HG03108 (cell line): ENCODE data around the gene BCAT1.
"Not testable (repeated sequence)": the region's sequence is repeated elsewhere in the genome, so short reads cannot be mapped to it uniquely, and the experiment has no call there.

ENCODE experiments used
- ATAC-seq: cut with Tn5 transposase; IDR thresholded peaks from one replicate; pipeline ENCODE4 v1.9.1; 2021; ENCODE audit warnings: moderate library complexity; ENCODE audit not compliant: unreplicated experiment

Gene BCAT1

DNA sequence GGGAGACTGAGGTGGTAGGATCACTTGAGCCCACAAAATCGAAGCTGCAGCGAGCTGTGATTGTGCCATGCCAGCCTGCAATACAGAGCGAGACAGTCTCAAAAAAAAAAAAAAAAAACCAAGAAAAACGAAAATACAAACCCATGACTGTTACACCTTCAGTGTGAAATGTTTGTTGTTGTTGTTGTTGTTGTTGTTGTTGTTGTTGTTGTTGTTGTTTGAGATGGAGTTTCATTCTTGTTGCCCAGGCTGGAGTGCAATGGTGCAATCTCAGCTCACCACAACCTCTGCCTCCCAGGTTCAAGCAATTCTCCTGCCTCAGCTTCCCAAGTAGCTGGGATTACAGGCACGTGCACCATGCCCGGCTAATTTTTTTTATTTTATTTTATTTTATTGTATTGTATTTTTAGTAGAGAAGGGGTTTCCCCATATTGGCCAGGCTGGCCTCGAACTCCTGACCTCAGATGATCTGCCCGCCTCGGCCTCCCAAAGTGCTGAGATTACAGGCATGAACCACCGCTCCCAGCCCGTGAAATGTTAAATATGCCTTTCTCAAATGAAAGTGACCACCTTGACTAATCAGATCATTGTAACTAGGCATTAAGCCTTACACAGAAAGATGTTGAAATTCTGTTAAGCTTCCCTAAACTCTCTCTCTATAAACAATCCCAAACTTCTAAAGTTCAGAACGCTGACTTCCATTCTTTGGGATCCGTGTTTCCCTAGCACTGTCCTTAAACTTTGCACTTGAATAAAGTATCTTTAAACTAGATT is 20.2 kb downstream of the BCAT1 start:
- ATAC-seq = not testable (repeated sequence)

DNA sequence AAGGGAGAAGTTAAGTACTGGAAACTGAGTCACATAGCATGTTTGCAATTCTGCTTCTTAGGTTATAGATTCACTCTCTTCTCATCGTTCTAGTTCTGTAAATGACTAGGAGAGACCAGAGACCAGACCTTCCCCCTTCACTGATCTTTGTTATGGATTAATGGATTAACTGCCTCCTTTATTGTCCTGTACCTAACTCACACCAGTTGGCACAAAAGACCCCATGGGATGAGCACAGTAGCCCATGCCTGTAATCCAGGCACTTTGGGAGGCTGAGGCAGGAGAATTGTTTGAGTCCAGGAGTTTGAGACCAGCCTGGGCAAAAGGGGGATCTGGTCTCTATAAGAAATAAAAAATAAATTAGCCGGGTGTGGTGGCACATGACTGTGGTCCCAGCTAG is 20.8 kb downstream of the BCAT1 start:
- ATAC-seq = no peak

DNA sequence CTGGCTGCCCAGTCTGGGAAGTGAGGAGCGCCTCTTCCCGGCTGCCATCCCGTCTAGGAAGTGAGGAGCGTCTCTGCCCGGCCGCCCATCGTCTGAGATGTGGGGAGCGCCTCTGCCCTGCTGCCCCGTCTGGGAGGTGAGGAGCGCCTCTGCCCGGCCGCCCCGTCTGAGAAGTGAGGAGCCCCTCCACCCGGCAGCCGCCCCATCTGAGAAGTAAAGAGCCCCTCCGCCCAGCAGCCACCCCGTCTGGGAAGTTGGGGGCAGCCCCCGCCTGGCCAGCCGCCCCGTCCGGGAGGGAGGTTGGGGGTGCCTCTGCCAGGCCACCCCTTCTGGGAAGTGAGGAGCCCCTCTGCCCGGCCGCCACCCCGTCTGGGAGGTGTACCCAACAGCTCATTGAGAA is 22.8 kb downstream of the BCAT1 start:
- not testable (repeated sequence) for ATAC-seq

DNA sequence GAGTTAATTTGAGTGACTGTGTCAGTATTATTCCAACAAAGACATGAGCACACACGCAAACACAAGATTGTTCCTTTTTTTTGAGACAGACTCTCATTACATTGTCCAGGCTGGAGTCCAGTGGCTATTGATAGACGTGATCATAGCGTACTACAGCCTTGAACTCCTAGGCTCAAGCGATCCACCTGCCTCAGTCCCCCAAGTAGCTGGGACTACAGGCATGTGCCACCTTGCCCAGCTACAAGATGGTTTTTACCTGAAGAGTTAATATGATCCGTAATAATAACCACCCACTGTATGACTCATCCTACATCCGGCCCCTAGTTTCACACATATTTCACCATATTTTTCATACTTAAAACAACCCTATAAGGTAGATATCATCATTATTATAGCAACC is 26.8 kb downstream of the BCAT1 start:
- no peak for ATAC-seq

DNA sequence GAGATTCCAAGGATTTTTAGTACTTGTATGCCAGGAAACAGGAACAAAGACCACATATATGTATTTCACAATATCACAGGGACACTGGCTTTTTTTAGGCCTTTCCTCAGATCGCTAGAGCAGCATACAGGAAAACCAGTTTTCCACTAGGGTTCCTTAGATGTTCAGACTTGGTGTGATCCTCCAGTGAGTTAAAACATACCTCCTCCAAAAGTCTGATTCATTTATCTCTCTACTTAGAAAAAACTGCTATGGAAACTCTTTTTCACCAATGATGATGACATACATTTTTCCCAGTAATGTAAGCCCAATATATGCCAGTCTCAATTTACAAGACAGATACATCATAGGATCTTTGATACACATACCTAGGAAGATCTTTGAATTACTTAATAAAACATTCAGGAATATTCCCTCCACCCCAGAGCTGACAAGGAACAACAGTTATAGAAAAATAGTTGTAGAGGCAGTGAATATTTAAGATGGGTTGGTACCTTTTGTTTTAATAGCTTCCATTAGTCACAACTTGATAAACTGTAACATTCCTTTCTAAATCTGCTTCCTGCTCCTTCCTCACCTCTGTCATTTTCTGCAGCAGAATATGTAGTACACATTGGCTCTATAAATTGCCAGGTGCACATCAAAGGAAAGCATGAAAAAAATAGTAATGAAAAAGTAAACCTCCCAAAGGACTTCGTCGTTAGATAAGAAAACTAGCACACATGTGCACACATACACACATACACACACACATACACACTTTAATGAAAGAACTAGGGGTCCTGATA is 27.5 kb downstream of the BCAT1 start:
- ATAC-seq = no peak

DNA sequence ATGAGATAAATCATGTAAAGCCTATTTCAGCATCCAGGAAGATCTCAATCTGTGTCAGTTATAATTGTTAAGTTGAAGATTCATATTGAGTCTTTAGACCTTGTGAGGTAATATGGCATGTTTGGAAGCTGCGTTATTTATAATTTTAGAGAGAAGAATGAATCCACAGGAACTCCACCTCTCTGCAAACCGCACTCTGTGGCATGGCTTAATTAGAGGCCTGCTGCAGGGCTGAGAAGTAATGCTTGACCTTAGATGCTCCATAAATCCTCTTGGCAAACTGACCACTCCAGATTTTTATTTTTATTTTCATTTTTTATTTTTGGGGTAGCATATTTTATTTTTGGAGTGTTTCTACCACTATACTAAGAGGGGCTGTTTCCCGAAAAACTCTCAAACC is 28.8 kb downstream of the BCAT1 start:
- no peak for ATAC-seq

DNA sequence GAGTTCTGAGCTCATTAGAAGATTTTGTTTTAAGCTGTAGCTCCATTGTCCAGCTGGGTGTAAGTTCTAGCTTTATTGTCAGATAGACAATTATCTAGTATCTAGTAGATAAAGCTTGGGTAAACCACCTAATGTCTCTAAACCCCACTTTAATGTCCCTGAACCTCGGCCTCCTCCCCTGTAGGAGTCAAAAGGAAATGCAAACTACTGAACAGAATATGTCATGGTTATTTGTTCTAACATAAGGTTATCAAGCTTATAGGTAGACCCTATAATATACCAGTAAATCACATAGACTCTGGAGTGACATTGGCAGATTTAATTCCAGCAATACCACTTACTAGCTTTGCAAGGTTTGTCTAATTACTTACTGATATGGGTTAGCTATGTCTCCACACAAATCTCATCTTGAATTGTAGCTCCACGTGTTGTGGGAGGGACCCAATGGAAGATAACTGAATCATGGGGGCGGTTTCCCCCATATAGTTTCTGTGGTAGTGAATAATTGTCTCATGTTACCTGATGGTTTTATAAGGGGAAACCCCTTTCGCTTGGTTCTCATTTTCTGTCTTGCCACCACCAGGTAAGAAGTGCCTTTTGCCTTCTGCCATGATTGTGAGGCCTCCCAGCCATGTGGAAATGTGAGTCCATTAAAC is 29.4 kb downstream of the BCAT1 start:
- no peak for ATAC-seq

DNA sequence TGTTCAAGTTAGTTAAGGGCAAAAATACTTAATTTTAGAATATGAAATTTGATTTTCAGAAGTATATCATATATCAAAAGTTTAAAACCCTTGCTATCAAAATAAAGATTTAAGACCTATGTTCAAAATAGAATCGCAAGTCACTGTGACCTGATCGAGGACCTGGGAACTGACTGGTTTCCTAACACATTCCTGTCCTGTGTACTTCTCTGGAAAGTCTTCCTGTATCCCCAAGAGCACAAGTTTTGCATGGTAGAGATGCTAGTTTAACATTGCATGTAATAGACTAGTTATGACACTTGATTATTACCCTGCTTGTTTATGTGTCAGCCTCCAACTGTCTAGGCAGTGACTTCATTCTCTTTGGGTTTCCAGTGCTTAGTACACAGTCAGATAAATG is 30.3 kb downstream of the BCAT1 start:
- no peak for ATAC-seq

DNA sequence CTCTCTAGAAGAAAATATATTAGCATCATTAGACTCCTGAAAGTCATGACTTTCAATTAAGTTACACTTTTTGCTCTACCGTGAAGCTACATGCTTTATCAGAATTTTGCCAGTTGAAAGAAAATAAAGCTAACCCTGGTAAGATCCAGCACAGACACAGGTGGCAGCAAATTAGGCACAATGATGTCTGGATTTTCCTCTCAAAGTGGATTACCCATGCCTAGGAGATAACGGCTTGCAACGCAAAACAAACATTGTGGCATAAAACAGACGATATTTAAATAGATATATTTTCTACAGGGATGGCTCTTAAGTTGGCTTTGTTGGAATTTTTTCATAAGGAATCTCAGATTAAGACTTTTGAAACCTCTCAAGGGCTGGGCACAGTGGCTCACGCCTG is 33.4 kb downstream of the BCAT1 start:
- no peak for ATAC-seq

DNA sequence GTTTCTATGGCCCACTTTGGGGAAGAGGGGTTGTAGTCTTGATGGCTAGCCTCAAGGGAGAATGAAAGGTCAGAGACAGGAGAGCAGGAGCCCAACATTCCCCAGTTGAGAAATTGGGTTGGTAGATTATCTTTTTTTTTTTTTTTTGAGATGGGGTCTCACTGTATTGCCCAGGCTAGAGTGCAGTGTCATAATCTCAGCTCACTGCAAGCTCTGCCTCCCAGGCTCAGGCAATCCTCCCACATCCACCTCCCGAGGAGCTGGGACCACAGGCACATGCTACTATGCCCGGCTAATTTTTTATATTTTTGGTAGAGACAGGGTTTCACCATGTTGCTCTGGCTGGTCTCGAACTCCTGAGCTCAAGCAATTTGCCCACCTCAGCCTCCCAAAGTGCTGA is 34.9 kb downstream of the BCAT1 start:
- ATAC-seq = no peak

DNA sequence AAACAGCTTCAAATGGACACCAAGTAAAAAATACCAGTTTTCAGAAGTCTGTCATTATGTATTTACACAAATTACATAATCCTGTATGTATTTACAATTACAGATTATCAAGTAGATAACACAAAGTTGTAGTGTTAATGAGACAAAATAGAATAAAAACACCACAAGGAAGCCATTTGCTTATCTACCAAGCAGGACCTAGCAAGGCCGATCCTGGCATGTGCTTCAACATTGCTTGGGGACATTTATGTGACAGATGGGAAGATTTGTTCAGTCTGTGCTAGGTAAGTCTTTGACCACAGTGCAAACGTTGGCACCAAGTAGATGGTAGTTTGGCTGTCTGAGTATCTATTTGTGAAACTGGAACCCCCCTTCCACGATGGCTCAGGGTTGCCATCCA is 35.8 kb downstream of the BCAT1 start:
- no peak for ATAC-seq

DNA sequence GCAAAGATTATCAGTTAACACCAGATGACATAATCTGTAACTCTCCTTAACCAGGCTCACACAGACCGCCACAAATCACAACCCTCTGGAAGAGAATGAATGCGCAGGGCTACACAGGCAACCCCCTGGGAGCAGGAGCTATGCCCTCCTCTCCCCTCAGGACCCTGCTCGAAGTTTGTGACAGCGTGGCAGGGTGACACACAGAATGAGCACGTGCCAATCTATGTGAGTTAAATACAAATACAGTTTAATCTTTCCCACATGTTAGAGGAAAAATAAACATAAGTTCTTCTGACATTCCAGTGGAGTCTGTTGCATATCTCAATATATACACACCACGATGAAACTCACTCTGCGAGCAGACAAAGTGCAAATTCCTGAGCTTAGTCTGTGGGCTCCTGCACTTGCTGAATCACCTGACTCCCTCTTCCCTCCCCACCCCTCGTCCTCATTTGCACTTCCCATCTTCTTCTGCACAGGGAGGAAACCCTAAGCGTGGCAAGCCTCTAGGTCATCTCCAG is 37.6 kb downstream of the BCAT1 start:
- ATAC-seq = no peak

DNA sequence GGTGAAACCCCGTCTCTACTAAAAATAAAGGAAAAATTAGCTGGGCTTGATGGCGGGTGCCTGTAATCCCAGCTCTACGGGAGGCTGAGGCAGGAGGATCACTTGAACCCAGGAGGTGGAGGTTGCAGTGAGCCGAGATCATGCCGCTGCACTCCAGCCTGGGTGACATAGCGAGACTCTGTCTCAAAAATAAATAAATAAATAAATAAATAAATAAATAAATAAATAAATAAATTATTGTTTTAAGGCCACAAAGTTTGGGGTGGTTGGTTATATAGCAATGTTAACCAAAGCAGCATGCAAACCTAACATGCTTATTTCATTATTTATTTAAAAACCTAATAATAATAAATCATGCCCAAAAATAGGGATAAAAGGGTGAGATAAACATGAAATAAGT is 38.7 kb downstream of the BCAT1 start:
- not testable (repeated sequence) for ATAC-seq

DNA sequence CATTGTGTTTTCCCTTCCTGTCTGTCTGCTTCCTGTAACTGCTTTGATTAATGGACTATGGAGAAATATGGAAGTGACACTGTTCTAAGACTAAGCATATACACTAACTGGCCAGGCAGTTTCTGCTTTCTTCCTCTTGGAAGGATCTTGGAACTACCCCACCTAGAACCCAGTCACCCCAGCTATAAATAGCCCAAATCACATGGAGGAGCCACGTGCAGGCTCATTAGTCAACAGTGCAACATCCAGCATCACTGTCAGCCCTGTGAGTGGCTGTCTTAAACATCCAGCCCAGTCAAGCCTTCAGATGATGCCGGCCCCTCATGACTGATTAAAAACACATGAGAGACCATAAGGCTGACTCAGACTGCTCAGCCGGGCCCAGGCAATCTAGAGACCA is 39.2 kb downstream of the BCAT1 start:
- ATAC-seq = no peak

DNA sequence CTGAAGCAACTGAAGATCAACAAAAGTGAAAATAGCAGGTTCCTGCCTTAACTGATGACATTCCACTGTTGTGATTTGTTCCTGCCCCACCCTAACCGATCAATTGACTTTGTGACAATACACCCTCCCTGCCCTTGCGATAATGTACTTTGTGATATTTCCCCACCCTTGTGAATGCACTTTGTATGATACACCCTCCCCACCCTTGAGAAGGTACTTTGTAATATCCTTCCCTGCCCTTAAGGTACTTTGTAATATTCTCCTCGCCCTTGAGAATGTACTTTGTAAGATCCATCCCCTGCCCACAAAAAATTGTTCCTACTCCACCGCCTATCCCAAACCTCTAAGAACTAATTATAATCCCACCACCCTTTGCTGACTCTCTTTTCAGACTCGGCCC is 41.4 kb downstream of the BCAT1 start:
- no peak for ATAC-seq

DNA sequence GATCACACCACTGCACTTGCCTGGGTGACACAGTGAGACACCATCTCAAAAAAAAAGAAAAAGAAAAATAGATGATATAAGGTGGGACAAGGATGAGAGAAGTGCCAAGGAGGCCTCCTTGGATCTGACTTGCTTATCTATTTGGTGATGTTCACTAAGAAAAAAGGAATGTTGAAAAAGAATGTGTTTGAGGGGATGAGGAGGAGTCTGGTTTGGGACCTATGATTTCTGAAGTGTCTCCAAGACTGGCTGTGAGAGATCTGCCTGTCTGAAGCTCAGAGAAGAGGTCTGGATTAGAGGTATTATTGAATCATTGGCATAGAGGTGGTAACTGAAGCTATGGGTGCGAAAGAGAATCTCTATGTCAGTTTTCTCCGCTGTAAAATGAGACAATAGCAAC is 42.8 kb downstream of the BCAT1 start:
- ATAC-seq = no peak

DNA sequence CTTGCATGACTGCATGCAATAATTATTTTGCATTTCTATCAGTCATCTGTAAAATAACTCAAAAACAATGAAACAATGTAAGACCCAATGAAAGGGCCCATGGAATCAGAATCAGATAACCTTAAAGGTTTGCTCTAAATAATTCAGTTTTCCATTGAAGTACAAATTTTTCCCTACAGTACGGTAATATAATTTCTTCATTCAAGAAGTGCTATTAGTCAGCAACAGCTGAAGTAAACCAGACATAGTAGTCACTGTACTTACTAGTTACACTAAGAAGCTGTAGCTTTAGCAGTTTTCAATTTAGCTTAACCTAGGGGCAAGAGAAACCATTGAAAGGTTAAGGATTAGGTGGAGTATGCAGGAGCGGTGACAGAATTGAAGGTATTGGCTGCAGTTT is 43.5 kb downstream of the BCAT1 start:
- ATAC-seq = no peak

DNA sequence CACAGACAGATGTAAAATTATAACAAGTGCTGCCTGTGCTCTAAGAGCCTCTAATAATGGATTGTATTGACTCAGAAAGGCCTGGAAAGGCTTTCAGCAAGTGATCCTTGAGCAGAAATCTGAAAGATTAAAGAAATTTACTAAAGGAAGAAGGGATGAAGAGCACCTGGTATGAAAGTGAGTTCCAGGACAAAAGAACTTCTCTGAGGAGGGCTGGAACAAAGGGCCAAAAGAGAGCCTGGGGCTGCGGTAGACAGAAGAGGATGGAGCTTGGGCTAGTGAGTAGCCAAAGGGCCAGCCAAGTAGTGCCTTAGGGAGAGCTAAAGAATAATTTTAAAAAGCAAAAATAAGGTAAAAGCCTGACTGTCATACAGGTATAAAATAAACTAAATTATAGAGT is 44.0 kb downstream of the BCAT1 start:
- no peak for ATAC-seq

DNA sequence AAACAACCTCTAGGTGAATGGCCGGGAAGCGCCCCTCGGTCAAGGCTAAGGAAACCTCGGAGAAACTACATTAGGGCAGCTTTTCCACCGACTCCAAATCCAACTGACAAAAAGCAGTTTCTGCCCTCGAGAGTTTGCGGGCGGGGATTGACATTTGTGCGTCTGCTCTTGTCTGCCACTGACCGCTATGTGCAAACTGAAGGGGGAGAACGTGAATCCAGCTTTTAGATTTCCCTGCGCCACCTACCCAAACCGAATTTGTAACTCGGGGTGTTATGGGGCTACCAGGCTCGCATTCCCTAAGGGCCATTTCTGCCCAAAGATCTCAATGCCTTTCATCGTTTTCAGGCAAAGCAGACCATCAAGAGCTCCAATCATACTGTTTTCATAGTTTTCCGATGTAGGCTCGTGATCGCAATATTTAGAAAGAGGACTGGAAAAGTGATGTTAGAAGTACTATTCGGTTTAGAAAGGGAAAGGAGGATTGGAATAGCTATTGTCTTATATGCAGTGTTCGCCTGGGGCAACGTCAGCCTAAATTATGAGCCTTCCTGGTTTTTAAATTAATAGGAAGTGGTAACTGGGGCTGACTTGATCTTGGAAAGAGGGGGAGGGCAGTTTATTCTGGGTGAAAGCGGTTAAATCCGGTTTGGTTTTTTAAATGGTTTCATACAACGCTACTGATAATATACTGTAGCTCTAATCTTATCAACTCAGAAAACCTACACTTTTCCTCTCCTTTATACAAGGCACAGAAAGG is 45.4 kb downstream of the BCAT1 start:
- no peak for ATAC-seq

DNA sequence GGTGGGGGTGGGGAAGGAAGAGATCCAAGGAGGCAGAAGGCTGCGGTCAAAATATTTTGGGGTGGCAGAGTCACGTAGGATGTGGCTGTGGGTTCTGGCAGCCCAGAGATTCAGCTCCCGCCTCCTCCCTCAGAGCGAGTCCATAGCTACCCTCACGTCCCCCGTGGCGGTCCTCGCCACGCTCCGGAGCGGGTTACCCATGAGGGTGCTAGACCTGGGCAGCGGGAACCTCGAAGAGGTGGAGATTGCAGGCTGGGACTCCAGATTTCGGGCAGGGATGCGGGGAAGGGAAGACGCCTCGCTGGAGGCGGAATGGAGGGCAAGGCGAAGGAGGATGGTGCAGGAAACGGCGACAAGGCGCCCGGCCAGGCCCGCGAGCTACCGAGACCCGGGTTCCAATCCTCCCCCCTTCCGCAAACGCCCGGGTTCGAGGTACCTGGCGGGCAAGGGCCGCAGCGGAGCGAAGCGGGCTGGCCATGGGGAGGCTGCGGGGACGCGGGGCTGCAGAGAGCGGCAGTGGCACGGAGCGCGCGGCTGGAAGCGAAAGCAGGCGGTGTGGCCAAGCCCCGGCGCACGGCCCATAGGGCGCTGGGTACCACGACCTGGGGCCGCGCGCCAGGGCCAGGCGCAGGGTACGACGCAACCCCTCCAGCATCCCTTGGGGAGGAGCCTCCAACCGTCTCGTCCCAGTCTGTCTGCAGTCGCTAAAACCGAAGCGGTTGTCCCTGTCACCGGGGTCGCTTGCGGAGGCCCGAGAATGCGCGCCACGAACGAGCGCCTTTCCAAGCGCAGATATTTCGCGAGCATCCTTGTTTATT is 46.2 kb downstream of the BCAT1 start:
- ATAC-seq = no peak
